IgD-negative memory B cell (primary cell): Measurements from ENCODE around the gene POTEM. TPM values are rescaled to one million over a fixed set of nuclear protein-coding genes. Genes with fewer than 3 reads are reported as not detected.
"Not testable (repeated sequence)": the region's sequence is repeated elsewhere in the genome, so short reads cannot be mapped to it uniquely, and the experiment has no call there.

Experiments
- H3K27ac Mint-ChIP-seq, 3 donors: one replicate each; pipeline ENCODE4 v1.8.0; 2020 to 2022; ENCODE audit warnings: mild to moderate bottlenecking in 3 of 3, mixed read lengths in 3 of 3, moderate library complexity in 1 of 3
- H3K27me3 Mint-ChIP-seq: one replicate; pipeline ENCODE4 v1.8.0; 2021; ENCODE audit warnings: mixed read lengths
- H3K36me3 Mint-ChIP-seq: one replicate; pipeline ENCODE4 v1.8.0; 2020; ENCODE audit warnings: mild to moderate bottlenecking, mixed read lengths
- H3K4me1 Mint-ChIP-seq, 3 donors: one replicate each; pipeline ENCODE4 v1.8.0; 2020 to 2022; ENCODE audit warnings: mixed read lengths in 3 of 3, mild to moderate bottlenecking in 1 of 3
- H3K4me3 Mint-ChIP-seq, 4 donors: one replicate each; pipeline ENCODE4 v1.8.0; 2020 to 2022; ENCODE audit warnings: mild to moderate bottlenecking in 4 of 4, mixed read lengths in 4 of 4, moderate library complexity in 3 of 4
- H3K9me3 Mint-ChIP-seq, 3 donors: one replicate each; pipeline ENCODE4 v1.8.0; 2020 to 2021; ENCODE audit warnings: mixed read lengths in 3 of 3, mild to moderate bottlenecking in 1 of 3
- polyA plus RNA-seq: library from polyadenylated mRNA; unstranded; fragments of 300-500 nt; fragmentation: Illumina TruSeq; gene quantifications from one replicate; pipeline ENCODE4 v1.2.3, GENCODE V29; 2021

The POTEM gene
- polyA plus RNA-seq, 1 donor from 2014 or later: not detected

GRCh38 chr14:19011703-19012102 is 44.5 kb downstream of the POTEM start:
- not testable (repeated sequence) for H3K9me3 Mint-ChIP-seq, H3K27ac Mint-ChIP-seq, H3K27me3 Mint-ChIP-seq, H3K4me1 Mint-ChIP-seq, H3K36me3 Mint-ChIP-seq, H3K4me3 Mint-ChIP-seq

- H3K36me3 Mint-ChIP-seq, H3K27ac Mint-ChIP-seq, H3K4me1 Mint-ChIP-seq, H3K9me3 Mint-ChIP-seq, H3K27me3 Mint-ChIP-seq, H3K4me3 Mint-ChIP-seq: not testable (repeated sequence)
Measured at GRCh38 chr14:19015185-19015584, 48.0 kb downstream of the POTEM start.

DNA sequence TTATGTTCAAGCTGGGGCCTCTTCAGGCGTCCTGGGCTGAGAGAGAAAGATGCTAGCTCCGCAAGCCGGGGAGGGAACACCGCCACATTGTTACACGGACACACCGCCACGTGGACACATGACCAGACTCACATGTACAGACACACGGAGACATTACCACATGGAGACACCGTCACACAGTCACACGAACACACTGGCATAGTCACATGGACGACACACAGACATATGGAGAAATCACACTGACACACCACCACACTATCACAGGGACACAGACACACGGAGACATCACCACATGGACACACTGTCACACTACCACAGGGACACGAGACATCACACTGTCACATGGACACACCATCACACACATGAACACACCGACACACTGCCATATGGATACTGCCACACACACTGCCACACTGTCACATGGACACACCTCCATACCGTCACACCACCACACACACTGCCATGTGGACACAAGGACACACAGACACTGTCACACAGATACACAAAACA is 57.9 kb downstream of the POTEM start:
- H3K27ac Mint-ChIP-seq, H3K4me3 Mint-ChIP-seq, H3K9me3 Mint-ChIP-seq, H3K27me3 Mint-ChIP-seq, H3K4me1 Mint-ChIP-seq, H3K36me3 Mint-ChIP-seq: not testable (repeated sequence)

GRCh38 chr14:19026649-19027351 is 59.6 kb downstream of the POTEM start:
- H3K9me3 Mint-ChIP-seq, H3K27me3 Mint-ChIP-seq, H3K4me3 Mint-ChIP-seq, H3K27ac Mint-ChIP-seq, H3K4me1 Mint-ChIP-seq, H3K36me3 Mint-ChIP-seq: not testable (repeated sequence)

GRCh38 chr14:19027895-19028294 is 60.7 kb downstream of the POTEM start:
- H3K4me3 Mint-ChIP-seq, H3K27ac Mint-ChIP-seq, H3K27me3 Mint-ChIP-seq, H3K9me3 Mint-ChIP-seq, H3K4me1 Mint-ChIP-seq, H3K36me3 Mint-ChIP-seq: not testable (repeated sequence)

- H3K4me1 Mint-ChIP-seq, H3K27me3 Mint-ChIP-seq, H3K36me3 Mint-ChIP-seq, H3K4me3 Mint-ChIP-seq, H3K9me3 Mint-ChIP-seq, H3K27ac Mint-ChIP-seq: not testable (repeated sequence)
Measured at GRCh38 chr14:19036811-19037382, 69.7 kb downstream of the POTEM start.

- not testable (repeated sequence) for H3K27ac Mint-ChIP-seq, H3K4me3 Mint-ChIP-seq, H3K4me1 Mint-ChIP-seq, H3K9me3 Mint-ChIP-seq, H3K27me3 Mint-ChIP-seq, H3K36me3 Mint-ChIP-seq
Measured at GRCh38 chr14:19038060-19038664, 70.9 kb downstream of the POTEM start.

- not testable (repeated sequence) for H3K9me3 Mint-ChIP-seq, H3K4me3 Mint-ChIP-seq, H3K4me1 Mint-ChIP-seq, H3K36me3 Mint-ChIP-seq, H3K27ac Mint-ChIP-seq, H3K27me3 Mint-ChIP-seq
Measured at GRCh38 chr14:19038785-19039184, 71.6 kb downstream of the POTEM start.

DNA sequence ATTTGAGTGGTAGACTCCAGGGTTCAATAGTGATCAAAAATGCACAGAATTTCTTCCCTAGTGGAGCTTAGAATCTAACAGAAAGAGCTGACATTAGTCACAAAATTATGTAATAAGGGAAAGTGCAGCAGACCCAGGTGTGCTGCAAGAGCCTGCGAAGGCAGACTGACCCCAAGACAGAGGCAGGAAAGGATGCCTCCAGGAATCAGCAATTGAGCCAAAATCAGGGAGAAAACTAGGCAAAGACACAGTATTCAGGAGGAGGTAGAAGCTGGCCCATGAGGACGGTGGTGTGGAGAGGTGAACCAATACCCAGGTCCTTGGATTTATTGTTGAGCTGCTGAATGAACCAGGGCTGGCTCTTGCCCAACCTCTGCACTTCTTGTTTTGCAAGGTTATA is 76.2 kb downstream of the POTEM start:
- H3K4me1 Mint-ChIP-seq, H3K27ac Mint-ChIP-seq, H3K27me3 Mint-ChIP-seq, H3K4me3 Mint-ChIP-seq, H3K9me3 Mint-ChIP-seq, H3K36me3 Mint-ChIP-seq: not testable (repeated sequence)
